Measurements from ENCODE around the gene SYCP2L.
"Not testable (repeated sequence)": the region's sequence is repeated elsewhere in the genome, so short reads cannot be mapped to it uniquely, and the experiment has no call there.

The SYCP2L gene

GRCh38 chr6:10961837-10962236 is 75.0 kb downstream of the SYCP2L start:
- no peak for DNase-seq

- DNase-seq = no peak
These were observed 75.8 kb downstream of the SYCP2L start for GRCh38 chr6:10962673-10963072.

- DNase-seq = no peak
These were observed 76.3 kb downstream of the SYCP2L start for GRCh38 chr6:10963113-10963512.

GRCh38 chr6:10964684-10965083 is 77.8 kb downstream of the SYCP2L start:
- no peak for DNase-seq

- no peak for DNase-seq
These were observed 81.9 kb downstream of the SYCP2L start for GRCh38 chr6:10968776-10969175.

GRCh38 chr6:10970731-10971130 is 83.9 kb downstream of the SYCP2L start:
- no peak for DNase-seq

- no peak for DNase-seq
These were observed 85.3 kb downstream of the SYCP2L start for GRCh38 chr6:10972196-10972595.

- DNase-seq = no peak
These were observed 89.7 kb downstream of the SYCP2L start for GRCh38 chr6:10976571-10976970.

- no peak for DNase-seq
These were observed 90.5 kb downstream of the SYCP2L start for GRCh38 chr6:10977231-10977968.

- no peak for DNase-seq
These were observed 92.8 kb downstream of the SYCP2L start for GRCh38 chr6:10979603-10980002.

- no peak for DNase-seq
These were observed 94.6 kb downstream of the SYCP2L start for GRCh38 chr6:10981409-10981808.

GRCh38 chr6:10984959-10985358 is 98.1 kb downstream of the SYCP2L start:
- DNase-seq = not testable (repeated sequence)

GRCh38 chr6:10989587-10989986 is 102.7 kb downstream of the SYCP2L start:
- DNase-seq = no peak

- no peak for DNase-seq
These were observed 104.3 kb downstream of the SYCP2L start for GRCh38 chr6:10991115-10991514.

- no peak for DNase-seq
These were observed 107.0 kb downstream of the SYCP2L start for GRCh38 chr6:10993896-10994295.

- DNase-seq = no peak
These were observed 108.4 kb downstream of the SYCP2L start for GRCh38 chr6:10995114-10995707.

GRCh38 chr6:10999994-11000393 is 113.1 kb downstream of the SYCP2L start:
- DNase-seq = no peak

- DNase-seq = no peak
These were observed 115.3 kb downstream of the SYCP2L start for GRCh38 chr6:11002176-11002575.

GRCh38 chr6:11003297-11003696 is 116.4 kb downstream of the SYCP2L start:
- not testable (repeated sequence) for DNase-seq

GRCh38 chr6:11006061-11006460 is 119.2 kb downstream of the SYCP2L start:
- DNase-seq = no peak

GRCh38 chr6:11007715-11008608 is 121.1 kb downstream of the SYCP2L start:
- DNase-seq = no peak

- DNase-seq = no peak
These were observed 122.0 kb downstream of the SYCP2L start for GRCh38 chr6:11008821-11009220.

- no peak for DNase-seq
These were observed 122.5 kb downstream of the SYCP2L start for GRCh38 chr6:11009353-11009752.

GRCh38 chr6:11011787-11012234 is 125.0 kb downstream of the SYCP2L start:
- DNase-seq = no peak

All from NCI-H1105 treated with DMSO at 0.1 percent for 48 hours (cell line).